SK-N-SH treated with all-trans-retinoic acid at 6 μM for 48 hours (cell line): Measurements from ENCODE around the gene SGMS2.

Experiments used
- ATAC-seq: fragments of 200-7000 bp; cut with Tn5 transposase; 3 replicates; pipeline ENCODE4 v1.9.1; 2020; ENCODE audit warnings: mild to moderate bottlenecking, moderate library complexity
- ARNTL ChIP-seq: fragments of 450-650 bp; formaldehyde crosslinking; IDR thresholded peaks from 2 replicates; pipeline ENCODE4 v1.5.0; 2020; ENCODE audit warnings: low read depth, mild to moderate bottlenecking, moderate library complexity, borderline replicate concordance
- BACH2 ChIP-seq: fragments of 250-450 bp; sonication (Bioruptor Pico); IDR thresholded peaks from 2 replicates; pipeline ENCODE4 v1.9.0; 2021; ENCODE audit warnings: mild to moderate bottlenecking, borderline replicate concordance
- CREB5 ChIP-seq: fragments of 250-450 bp; sonication (Bioruptor Pico); IDR thresholded peaks from 2 replicates; pipeline ENCODE4 v1.5.1; 2020; ENCODE audit warnings: low read depth, mild to moderate bottlenecking, moderate library complexity
- CSDC2 ChIP-seq: fragments of 250-450 bp; sonication (Bioruptor Pico); IDR thresholded peaks from 2 replicates; pipeline ENCODE4 v1.5.0; 2020; ENCODE audit warnings: mild to moderate bottlenecking, moderate library complexity
- CSRNP3 ChIP-seq: fragments of 250-450 bp; sonication (Bioruptor Pico); IDR thresholded peaks from 2 replicates; pipeline ENCODE4 v1.5.1; 2021; ENCODE audit warnings: mild to moderate bottlenecking, moderate library complexity
- ESRRG ChIP-seq: fragments of 250-450 bp; sonication (Bioruptor Pico); IDR thresholded peaks from 2 replicates; pipeline ENCODE4 v1.6.1; 2021; ENCODE audit warnings: mild to moderate bottlenecking
- GLIS3 ChIP-seq: fragments of 250-450 bp; sonication (Bioruptor Pico); IDR thresholded peaks from 2 replicates; pipeline ENCODE4 v1.5.0; 2020; ENCODE audit warnings: mild to moderate bottlenecking, moderate library complexity
- ISL1 ChIP-seq: fragments of 250-450 bp; sonication (Bioruptor Pico); IDR thresholded peaks from 2 replicates; pipeline ENCODE4 v2.1.2; 2022; ENCODE audit warnings: mild to moderate bottlenecking, moderate library complexity
- PATZ1 ChIP-seq: fragments of 250-450 bp; sonication (Bioruptor Pico); IDR thresholded peaks from 2 replicates; pipeline ENCODE4 v1.8.0; 2020; ENCODE audit warnings: mild to moderate bottlenecking, moderate library complexity, borderline replicate concordance
- POU6F1 ChIP-seq: fragments of 250-450 bp; sonication (Bioruptor Pico); IDR thresholded peaks from 2 replicates; pipeline ENCODE4 v1.8.0; 2021; ENCODE audit warnings: low read depth, mild to moderate bottlenecking, moderate library complexity, borderline replicate concordance
- RARB ChIP-seq: fragments of 250-450 bp; sonication (Bioruptor Pico); IDR thresholded peaks from 2 replicates; pipeline ENCODE4 v1.8.0; 2021; ENCODE audit warnings: mild to moderate bottlenecking, moderate library complexity
- SNAI2 ChIP-seq: fragments of 250-450 bp; sonication (Bioruptor Pico); IDR thresholded peaks from 2 replicates; pipeline ENCODE4 v1.5.0; 2020; ENCODE audit warnings: mild to moderate bottlenecking, moderate library complexity
- TCF4 ChIP-seq: fragments of 250-450 bp; sonication (Bioruptor Pico); IDR thresholded peaks from 2 replicates; pipeline ENCODE4 v1.8.0; 2021; ENCODE audit warnings: mild to moderate bottlenecking, moderate library complexity, borderline replicate concordance
- TOX ChIP-seq: fragments of 250-450 bp; sonication (Bioruptor Pico); IDR thresholded peaks from 2 replicates; pipeline ENCODE4 v1.8.0; 2021; ENCODE audit warnings: mild to moderate bottlenecking, moderate library complexity, borderline replicate concordance
- TSHZ2 ChIP-seq: fragments of 250-450 bp; sonication (Bioruptor Pico); IDR thresholded peaks from 2 replicates; pipeline ENCODE4 v1.5.0; 2020; ENCODE audit warnings: mild to moderate bottlenecking, moderate library complexity
- ZC3H10 ChIP-seq: fragments of 250-450 bp; sonication (Bioruptor Pico); IDR thresholded peaks from 2 replicates; pipeline ENCODE4 v1.5.1; 2021; ENCODE audit warnings: mild to moderate bottlenecking, moderate library complexity
- ZFP3 ChIP-seq: fragments of 250-450 bp; sonication (Bioruptor Pico); IDR thresholded peaks from 2 replicates; pipeline ENCODE4 v1.5.0; 2020; ENCODE audit warnings: mild to moderate bottlenecking, moderate library complexity
- ZNF565 ChIP-seq: fragments of 450-650 bp; formaldehyde crosslinking; conservative IDR thresholded peaks from 2 replicates; pipeline ENCODE4 v1.5.0; 2020; ENCODE audit warnings: low read depth, mild to moderate bottlenecking, moderate library complexity
- ZNF70 ChIP-seq: fragments of 450-650 bp; formaldehyde crosslinking; IDR thresholded peaks from 2 replicates; pipeline ENCODE4 v1.5.0; 2020; ENCODE audit warnings: mild to moderate bottlenecking, moderate library complexity
- ZNF8 ChIP-seq: fragments of 450-650 bp; formaldehyde crosslinking; IDR thresholded peaks from 2 replicates; pipeline ENCODE4 v1.5.0; 2020; ENCODE audit warnings: mild to moderate bottlenecking, moderate library complexity

The SGMS2 gene

GRCh38 chr4:107854356-107855022 is 29.8 kb downstream of the SGMS2 start:
- ATAC-seq, result no peak

GRCh38 chr4:107855723-107856122 is 31.0 kb downstream of the SGMS2 start:
- TF ChIP-seq TSHZ2 (CRISPR knock-in tag) (no peak), POU6F1 (CRISPR knock-in tag) (no peak), ARNTL (no peak), ESRRG (no peak), ZNF565 (CRISPR knock-in tag) (no peak), ISL1 (CRISPR knock-in tag) (no peak), ZC3H10 (CRISPR knock-in tag) (no peak), TCF4 (CRISPR knock-in tag) (no peak), SNAI2 (CRISPR knock-in tag) (no peak), ZNF8 (CRISPR knock-in tag) (no peak), TOX (no peak), RARB (CRISPR knock-in tag) (no peak), ZFP3 (no peak)
- ATAC-seq, result no peak

More at GRCh38 chr4:107854356-107855022, 29.8 kb downstream of the SGMS2 start:
- TF ChIP-seq POU6F1 (CRISPR knock-in tag), result no peak
- no peak for TF ChIP-seq SNAI2 (CRISPR knock-in tag)
- TF ChIP-seq ZNF8 (CRISPR knock-in tag), result no peak
- no peak for TF ChIP-seq TSHZ2 (CRISPR knock-in tag)
- TF ChIP-seq ARNTL, result no peak
- TF ChIP-seq CSRNP3, result no peak
- TF ChIP-seq ZFP3, result no peak

- no peak for TF ChIP-seq TCF4 (CRISPR knock-in tag)
- TF ChIP-seq RARB (CRISPR knock-in tag), result no peak
- no peak for TF ChIP-seq ISL1 (CRISPR knock-in tag)
- no peak for TF ChIP-seq ZNF70
- no peak for TF ChIP-seq BACH2
- TF ChIP-seq TOX, result no peak
- no peak for TF ChIP-seq GLIS3 (CRISPR knock-in tag)
- TF ChIP-seq PATZ1 (CRISPR knock-in tag), result no peak
- TF ChIP-seq CREB5 (CRISPR knock-in tag), result no peak
- TF ChIP-seq ZFP3, result no peak
- no peak for TF ChIP-seq ARNTL
- no peak for TF ChIP-seq CSDC2
- TF ChIP-seq ZC3H10 (CRISPR knock-in tag), result no peak
- TF ChIP-seq, all 23 proteins: peak for 0
- ATAC-seq, result no peak
Measured at GRCh38 chr4:107856901-107857300, 32.2 kb downstream of the SGMS2 start.
